ENCODE data around the gene GPR52.

Gene GPR52

GRCh38 chr1:174451408-174451807 is 3.6 kb downstream of the GPR52 start:
- DNase-seq (ENCODE audit: insufficient read length, low spot score) = no peak
- TF ChIP-seq CTCF (IDR thresholded peaks at IDR 0.05; ENCODE audit: insufficient read depth, missing control alignments) = no peak
- peak; percentile 38 for FAIRE-seq

GRCh38 chr1:174465855-174466254 is 18.1 kb downstream of the GPR52 start:
- TF ChIP-seq CTCF (IDR thresholded peaks at IDR 0.05; ENCODE audit: insufficient read depth, missing control alignments) = no peak
- FAIRE-seq (no peak), DNase-seq (ENCODE audit: insufficient read length, low spot score) (no peak)

GRCh38 chr1:174466607-174467006 is 18.8 kb downstream of the GPR52 start:
- TF ChIP-seq CTCF (IDR thresholded peaks at IDR 0.05; ENCODE audit: insufficient read depth, missing control alignments) = no peak
- FAIRE-seq = no peak
- no peak for DNase-seq (ENCODE audit: insufficient read length, low spot score)

GRCh38 chr1:174469052-174469451 is 21.3 kb downstream of the GPR52 start:
- TF ChIP-seq CTCF (IDR thresholded peaks at IDR 0.05; ENCODE audit: insufficient read depth, missing control alignments) = no peak
- FAIRE-seq (peak; percentile 94), DNase-seq (ENCODE audit: insufficient read length, low spot score) (no peak)

GRCh38 chr1:174469687-174470086 is 21.9 kb downstream of the GPR52 start:
- TF ChIP-seq CTCF (IDR thresholded peaks at IDR 0.05; ENCODE audit: insufficient read depth, missing control alignments) = no peak
- no peak for DNase-seq (ENCODE audit: insufficient read length, low spot score)
- FAIRE-seq = no peak

GRCh38 chr1:174479281-174479680 is 31.5 kb downstream of the GPR52 start:
- peak; percentile 87 for FAIRE-seq
- TF ChIP-seq CTCF (IDR thresholded peaks at IDR 0.05; ENCODE audit: insufficient read depth, missing control alignments) = no peak
- no peak for DNase-seq (ENCODE audit: insufficient read length, low spot score)

- FAIRE-seq = peak; percentile 96
- no peak for TF ChIP-seq CTCF (IDR thresholded peaks at IDR 0.05; ENCODE audit: insufficient read depth, missing control alignments)
- DNase-seq (ENCODE audit: insufficient read length, low spot score) = no peak
These were observed 32.6 kb downstream of the GPR52 start for GRCh38 chr1:174480324-174480723.
